PFSK-1 (cell line): Measurements from ENCODE around the gene PRUNE1.

Source experiments
- FOXP2 ChIP-seq: optimal IDR thresholded peaks from 2 replicates; pipeline ENCODE3; 2011; ENCODE audit warnings: borderline replicate concordance, control low read depth, inconsistent platforms; ENCODE audit not compliant: insufficient read depth; ENCODE audit errors: extremely low read length, extremely low read depth
- POLR2AphosphoS5 ChIP-seq: IDR thresholded peaks from 2 replicates; pipeline ENCODE4 v1.6.1; 2012; ENCODE audit warnings: low read depth, mild to moderate bottlenecking, control low read depth, low read length, moderate library complexity
- REST ChIP-seq, 2 experiments: IDR thresholded peaks; 2 replicates each; pipeline versions ENCODE4 v1.6.1 to v1.8.0; 2011 to 2012; ENCODE audit warnings: low read depth in 2 of 2, low read length in 2 of 2, control low read depth in 1 of 2, inconsistent platforms in 1 of 2, mild to moderate bottlenecking in 1 of 2, moderate library complexity in 1 of 2; ENCODE audit not compliant: insufficient read depth in 1 of 2
- SIN3A ChIP-seq: IDR thresholded peaks from 2 replicates; pipeline ENCODE4 v1.6.1; 2012; ENCODE audit warnings: mild to moderate bottlenecking, low read length, moderate library complexity, borderline replicate concordance; ENCODE audit not compliant: insufficient read depth
- TAF1 ChIP-seq: IDR thresholded peaks from 2 replicates; pipeline ENCODE4 v1.6.1; 2012; ENCODE audit warnings: low read length, control low read depth, borderline replicate concordance; ENCODE audit not compliant: insufficient read depth

PRUNE1 gene

GRCh38 chr1:151060657-151061421 lies 52.6 kb downstream of the PRUNE1 start:
- TF ChIP-seq FOXP2 (no peak), POLR2AphosphoS5 (no peak), SIN3A (no peak), TAF1 (no peak), REST (IDR thresholded peaks at IDR 0.05; ENCODE audit: insufficient read depth in 1 of 2, low read depth in 2 of 2, low read length in 2 of 2) (no peak)

GRCh38 chr1:151061704-151062103 lies 53.5 kb downstream of the PRUNE1 start:
- TF ChIP-seq POLR2AphosphoS5 (no peak), REST (IDR thresholded peaks at IDR 0.05; ENCODE audit: insufficient read depth in 1 of 2, low read depth in 2 of 2, low read length in 2 of 2) (no peak), FOXP2 (no peak), SIN3A (no peak), TAF1 (no peak)

- TF ChIP-seq TAF1 (no peak), POLR2AphosphoS5 (no peak), SIN3A (no peak), REST (IDR thresholded peaks at IDR 0.05; ENCODE audit: insufficient read depth in 1 of 2, low read depth in 2 of 2, low read length in 2 of 2) (no peak), FOXP2 (no peak)
Measured at GRCh38 chr1:151062741-151063371, 54.6 kb downstream of the PRUNE1 start.

GRCh38 chr1:151065089-151065645 lies 56.9 kb downstream of the PRUNE1 start:
- no peak for TF ChIP-seq FOXP2
- TF ChIP-seq REST (IDR thresholded peaks at IDR 0.05; ENCODE audit: insufficient read depth in 1 of 2, low read depth in 2 of 2, low read length in 2 of 2): no peak
- no peak for TF ChIP-seq TAF1
- TF ChIP-seq POLR2AphosphoS5: no peak
- no peak for TF ChIP-seq SIN3A
